ENCODE data around the gene EPOP. TPM values are rescaled to one million over a fixed set of nuclear protein-coding genes. Genes with fewer than 3 reads are reported as not detected.

Gene EPOP
- total and polyA plus RNA-seq, 2 donors (not counting 1 experiment from before 2014, with no cell fraction given) = 0.14 to 0.33 TPM

GRCh38 chr17:38637951-38638350 lies 36.8 kb downstream of the EPOP start:
- DNase-seq (ENCODE audit: low read depth in 2 of 2) = no peak
- H3K9me3 ChIP-seq (ENCODE audit: control insufficient read depth, insufficient read depth, low read depth, low read length) = no peaks in the 10 kb centered on the region
- H3K27me3 ChIP-seq (ENCODE audit: control insufficient read depth, insufficient read depth, low read length) = no peaks in the 10 kb centered on the region
- no peaks in the 10 kb centered on the region for H4K20me1 ChIP-seq (ENCODE audit: control insufficient read depth, extremely low read depth, insufficient read depth, low read length)
- H3K4me2 ChIP-seq (ENCODE audit: extremely low read depth, insufficient read depth, low read length) = no peak overlapping the region
- no peaks in the 10 kb centered on the region for H3K36me3 ChIP-seq (ENCODE audit: control insufficient read depth, insufficient read depth, low read length)
- H3K9ac ChIP-seq (ENCODE audit: insufficient read depth, low read length) = no peak overlapping the region
- H3K79me2 ChIP-seq (ENCODE audit: control insufficient read depth, insufficient read depth, low read length) = no peaks in the 10 kb centered on the region
- no peak overlapping the region for H2AFZ ChIP-seq (ENCODE audit: low read length)
- H3K27ac ChIP-seq (ENCODE audit: insufficient read depth, low read length) = no peak overlapping the region
- no peaks in the 10 kb centered on the region for H3K4me1 ChIP-seq (ENCODE audit: control insufficient read depth, extremely low read depth, insufficient read depth, low read length)
- H3K4me3 ChIP-seq (replicated peaks in 1 of 4; ENCODE audit: control extremely low read depth in 1 of 4, insufficient read depth in 1 of 4, low read depth in 3 of 4, low read length in 4 of 4) = no peak overlapping the region
- TF ChIP-seq EZH2 (IDR thresholded peaks at IDR 0.05; ENCODE audit: low read length, missing control alignments) (no peak), CTCF (conservative IDR thresholded peaks at IDR 0.05 in 1 of 2, IDR thresholded peaks at IDR 0.05 in 1 of 2; ENCODE audit: low read depth in 1 of 2, low read length in 2 of 2) (no peak)

GRCh38 chr17:38636054-38636453 lies 38.7 kb downstream of the EPOP start:
- H4K20me1 ChIP-seq (ENCODE audit: control insufficient read depth, extremely low read depth, insufficient read depth, low read length) = no peaks in the 10 kb centered on the region
- no peak overlapping the region for H3K4me3 ChIP-seq (replicated peaks in 1 of 4; ENCODE audit: control extremely low read depth in 1 of 4, insufficient read depth in 1 of 4, low read depth in 3 of 4, low read length in 4 of 4)
- TF ChIP-seq EZH2 (IDR thresholded peaks at IDR 0.05; ENCODE audit: low read length, missing control alignments) = no peak
- no peak for TF ChIP-seq CTCF (conservative IDR thresholded peaks at IDR 0.05 in 1 of 2, IDR thresholded peaks at IDR 0.05 in 1 of 2; ENCODE audit: low read depth in 1 of 2, low read length in 2 of 2)
- DNase-seq (ENCODE audit: low read depth in 2 of 2) = no peak
- H3K4me1 ChIP-seq (ENCODE audit: control insufficient read depth, extremely low read depth, insufficient read depth, low read length) = no peaks in the 10 kb centered on the region
- no peak overlapping the region for H3K4me2 ChIP-seq (ENCODE audit: extremely low read depth, insufficient read depth, low read length)
- no peaks in the 10 kb centered on the region for H3K9me3 ChIP-seq (ENCODE audit: control insufficient read depth, insufficient read depth, low read depth, low read length)
- H3K27ac ChIP-seq (ENCODE audit: insufficient read depth, low read length) = no peak overlapping the region
- H2AFZ ChIP-seq (ENCODE audit: low read length) = no peak overlapping the region
- H3K27me3 ChIP-seq (ENCODE audit: control insufficient read depth, insufficient read depth, low read length) = no peaks in the 10 kb centered on the region
- no peak overlapping the region for H3K9ac ChIP-seq (ENCODE audit: insufficient read depth, low read length)
- no peaks in the 10 kb centered on the region for H3K79me2 ChIP-seq (ENCODE audit: control insufficient read depth, insufficient read depth, low read length)
- no peaks in the 10 kb centered on the region for H3K36me3 ChIP-seq (ENCODE audit: control insufficient read depth, insufficient read depth, low read length)

- no peak overlapping the region for H3K4me3 ChIP-seq (replicated peaks in 1 of 4; ENCODE audit: control extremely low read depth in 1 of 4, insufficient read depth in 1 of 4, low read depth in 3 of 4, low read length in 4 of 4)
- H3K9ac ChIP-seq (ENCODE audit: insufficient read depth, low read length) = no peak overlapping the region
- no peaks in the 10 kb centered on the region for H3K36me3 ChIP-seq (ENCODE audit: control insufficient read depth, insufficient read depth, low read length)
- H3K4me1 ChIP-seq (ENCODE audit: control insufficient read depth, extremely low read depth, insufficient read depth, low read length) = no peaks in the 10 kb centered on the region
- no peaks in the 10 kb centered on the region for H3K9me3 ChIP-seq (ENCODE audit: control insufficient read depth, insufficient read depth, low read depth, low read length)
- no peak overlapping the region for H3K27ac ChIP-seq (ENCODE audit: insufficient read depth, low read length)
- H3K79me2 ChIP-seq (ENCODE audit: control insufficient read depth, insufficient read depth, low read length) = no peaks in the 10 kb centered on the region
- H2AFZ ChIP-seq (ENCODE audit: low read length) = no peak overlapping the region
- no peak overlapping the region for H3K4me2 ChIP-seq (ENCODE audit: extremely low read depth, insufficient read depth, low read length)
- no peak for DNase-seq (ENCODE audit: low read depth in 2 of 2)
- TF ChIP-seq EZH2 (IDR thresholded peaks at IDR 0.05; ENCODE audit: low read length, missing control alignments) = no peak
- no peak for TF ChIP-seq CTCF (conservative IDR thresholded peaks at IDR 0.05 in 1 of 2, IDR thresholded peaks at IDR 0.05 in 1 of 2; ENCODE audit: low read depth in 1 of 2, low read length in 2 of 2)
- no peaks in the 10 kb centered on the region for H3K27me3 ChIP-seq (ENCODE audit: control insufficient read depth, insufficient read depth, low read length)
- H4K20me1 ChIP-seq (ENCODE audit: control insufficient read depth, extremely low read depth, insufficient read depth, low read length) = no peaks in the 10 kb centered on the region
Measured at GRCh38 chr17:38632334-38632733, 42.4 kb downstream of the EPOP start.

Measured in fibroblast of lung (primary cell).